ENCODE measurements around the gene ZNF473. TPM values are rescaled to one million over a fixed set of nuclear protein-coding genes. Genes with fewer than 3 reads are reported as not detected.

The ZNF473 gene
- total RNA-seq, 1 experiment from 2014 or later, result 13.4 TPM

DNA sequence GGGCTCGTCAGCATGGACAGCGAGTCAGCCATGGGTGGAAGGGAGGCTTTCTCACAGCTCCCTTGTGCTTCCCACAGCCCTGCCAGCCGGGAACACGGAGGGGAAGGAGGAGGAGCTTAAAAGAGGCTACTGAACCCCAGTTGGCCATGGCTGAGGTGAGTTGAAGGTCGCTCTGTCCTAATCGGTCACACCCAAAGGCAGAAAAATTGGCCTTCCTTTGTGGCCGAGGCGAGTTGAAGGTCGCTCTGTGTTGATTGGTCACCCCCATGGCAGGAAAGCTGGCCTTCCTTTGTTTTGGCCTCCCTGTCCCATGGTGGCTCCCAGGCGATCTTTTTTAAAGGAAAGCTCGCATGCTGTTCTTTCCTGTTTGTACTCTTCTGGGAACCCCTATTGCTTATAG, 5.1 kb downstream of the ZNF473 start:
- no peak for DNase-seq (ENCODE audit: unreplicated experiment)
- H3K27ac Mint-ChIP-seq (ENCODE audit: low read depth, unreplicated experiment), result no peak overlapping the region
- intact Hi-C loops (cut with micrococcal nuclease), result no loop called here
- no peaks in the 10 kb centered on the region for H3K27me3 Mint-ChIP-seq (ENCODE audit: insufficient read depth, unreplicated experiment)
- no peak overlapping the region for H3K4me3 Mint-ChIP-seq (ENCODE audit: unreplicated experiment)
- POLR2A ChIA-PET, result no interaction called here
- no TSS peak for BruUV-seq (replicated peaks)
- H3K36me3 Mint-ChIP-seq (ENCODE audit: insufficient read depth, unreplicated experiment), result peaks cover 29% of the 10 kb centered on the region
- TF ChIP-seq, protein P1, sequence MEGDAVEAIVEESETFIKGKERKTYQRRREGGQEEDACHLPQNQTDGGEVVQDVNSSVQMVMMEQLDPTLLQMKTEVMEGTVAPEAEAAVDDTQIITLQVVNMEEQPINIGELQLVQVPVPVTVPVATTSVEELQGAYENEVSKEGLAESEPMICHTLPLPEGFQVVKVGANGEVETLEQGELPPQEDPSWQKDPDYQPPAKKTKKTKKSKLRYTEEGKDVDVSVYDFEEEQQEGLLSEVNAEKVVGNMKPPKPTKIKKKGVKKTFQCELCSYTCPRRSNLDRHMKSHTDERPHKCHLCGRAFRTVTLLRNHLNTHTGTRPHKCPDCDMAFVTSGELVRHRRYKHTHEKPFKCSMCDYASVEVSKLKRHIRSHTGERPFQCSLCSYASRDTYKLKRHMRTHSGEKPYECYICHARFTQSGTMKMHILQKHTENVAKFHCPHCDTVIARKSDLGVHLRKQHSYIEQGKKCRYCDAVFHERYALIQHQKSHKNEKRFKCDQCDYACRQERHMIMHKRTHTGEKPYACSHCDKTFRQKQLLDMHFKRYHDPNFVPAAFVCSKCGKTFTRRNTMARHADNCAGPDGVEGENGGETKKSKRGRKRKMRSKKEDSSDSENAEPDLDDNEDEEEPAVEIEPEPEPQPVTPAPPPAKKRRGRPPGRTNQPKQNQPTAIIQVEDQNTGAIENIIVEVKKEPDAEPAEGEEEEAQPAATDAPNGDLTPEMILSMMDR (IDR thresholded peaks at IDR 0.05; ENCODE audit: unreplicated experiment), result no peak
- H3K4me1 Mint-ChIP-seq (ENCODE audit: insufficient read depth, unreplicated experiment), result peaks cover 2% of the 10 kb centered on the region
- peaks cover 9% of the 10 kb centered on the region for H3K9me3 Mint-ChIP-seq (ENCODE audit: unreplicated experiment)
- CTCF ChIA-PET, result interaction anchor here (1.6 kb wide), 1 partner anchor 17 kb away, joined by 4 read pairs; no protein-coding TSS in a partner anchor

DNA sequence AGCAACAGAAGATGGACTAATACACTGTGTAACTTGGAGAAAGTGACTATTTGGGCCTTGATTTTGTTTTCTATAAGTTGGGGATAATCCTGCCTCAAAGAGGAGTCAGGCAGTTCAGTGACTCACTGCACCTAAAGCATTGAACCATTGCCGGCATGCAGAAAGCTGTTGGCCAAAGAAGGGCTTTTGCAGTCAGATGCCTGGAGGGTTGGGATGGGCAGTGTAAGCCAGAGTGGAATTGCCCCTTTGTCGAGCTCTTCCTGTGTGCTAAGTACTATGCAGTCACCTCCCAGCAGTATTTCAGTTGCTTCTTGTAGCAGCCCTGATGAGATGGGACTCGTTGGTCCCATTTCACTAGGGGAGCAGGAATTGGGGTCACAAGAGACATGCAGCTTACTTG, 11.1 kb downstream of the ZNF473 start:
- Mint-ChIP-seq H3K27me3 (ENCODE audit: insufficient read depth, unreplicated experiment) (no peaks in the 10 kb centered on the region), H3K9me3 (ENCODE audit: unreplicated experiment) (peaks cover 12% of the 10 kb centered on the region), H3K36me3 (ENCODE audit: insufficient read depth, unreplicated experiment) (peaks cover 78% of the 10 kb centered on the region), H3K27ac (ENCODE audit: low read depth, unreplicated experiment) (no peak overlapping the region), H3K4me1 (ENCODE audit: insufficient read depth, unreplicated experiment) (no peaks in the 10 kb centered on the region), H3K4me3 (ENCODE audit: unreplicated experiment) (no peak overlapping the region)
- no peak for DNase-seq (ENCODE audit: unreplicated experiment)
- POLR2A ChIA-PET, result no interaction called here
- TF ChIP-seq, protein P1 (IDR thresholded peaks at IDR 0.05; ENCODE audit: unreplicated experiment), result no peak
- no TSS peak for BruUV-seq (replicated peaks)
- CTCF ChIA-PET, result interaction anchor here (0.6 to 2.5 kb wide), 2 partner anchors 10 to 75 kb away, joined by 3 to 11 read pairs; no protein-coding TSS in a partner anchor
- intact Hi-C loops (cut with micrococcal nuclease), result no loop called here

DNA sequence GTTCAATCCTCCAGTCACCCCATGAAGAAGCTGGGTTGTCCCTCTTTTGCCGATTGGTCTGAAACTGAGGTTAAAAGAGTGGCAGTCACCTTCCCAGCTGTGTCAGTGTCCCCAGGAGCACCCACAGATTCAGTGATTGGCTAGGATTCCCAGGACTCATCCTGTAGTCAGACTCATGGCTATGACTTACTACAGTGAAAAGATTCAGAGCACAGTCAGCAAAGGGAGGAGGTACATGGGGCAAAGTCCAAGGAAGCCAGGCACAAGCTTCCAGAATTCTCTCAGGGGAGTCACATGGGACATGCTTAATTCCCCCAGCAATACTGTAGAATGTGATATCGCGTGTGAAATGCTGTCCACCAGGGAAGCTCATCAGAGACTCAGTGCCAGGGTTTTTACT, 14.2 kb downstream of the ZNF473 start:
- intact Hi-C loops (cut with micrococcal nuclease), result no loop called here
- Mint-ChIP-seq H3K4me1 (ENCODE audit: insufficient read depth, unreplicated experiment) (no peaks in the 10 kb centered on the region), H3K9me3 (ENCODE audit: unreplicated experiment) (peaks cover 31% of the 10 kb centered on the region), H3K36me3 (ENCODE audit: insufficient read depth, unreplicated experiment) (peaks cover 93% of the 10 kb centered on the region), H3K4me3 (ENCODE audit: unreplicated experiment) (no peak overlapping the region), H3K27me3 (ENCODE audit: insufficient read depth, unreplicated experiment) (no peaks in the 10 kb centered on the region), H3K27ac (ENCODE audit: low read depth, unreplicated experiment) (no peak overlapping the region)
- no TSS peak for BruUV-seq (replicated peaks)
- no peak for DNase-seq (ENCODE audit: unreplicated experiment)
- TF ChIP-seq, protein P1 (IDR thresholded peaks at IDR 0.05; ENCODE audit: unreplicated experiment), result no peak
- POLR2A ChIA-PET, result no interaction called here
- CTCF ChIA-PET, result interaction anchor here (1.0 kb wide), 1 partner anchor 14 kb away, joined by 3 read pairs; no protein-coding TSS in a partner anchor

DNA sequence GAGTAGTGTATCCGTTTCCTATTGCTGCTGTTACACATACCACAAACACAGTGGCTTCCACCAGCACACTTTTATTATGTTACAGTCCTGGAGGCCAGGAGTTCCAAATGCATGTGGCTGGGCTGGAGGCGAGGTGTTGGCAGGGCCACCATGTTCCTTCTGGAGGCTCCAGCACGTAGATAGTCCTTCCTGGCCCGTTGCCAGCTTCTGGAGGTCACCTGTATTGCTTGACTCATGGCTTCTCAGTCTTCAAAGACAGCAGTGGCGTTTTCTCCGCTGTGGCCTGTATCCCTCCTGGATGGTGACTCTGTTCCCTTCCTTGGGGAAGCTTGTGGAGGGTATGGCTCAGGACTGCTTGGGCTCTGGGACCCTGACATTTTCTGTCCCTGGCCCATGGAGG, 15.2 kb downstream of the ZNF473 start:
- no peak for DNase-seq (ENCODE audit: unreplicated experiment)
- Mint-ChIP-seq H3K4me3 (ENCODE audit: unreplicated experiment) (no peak overlapping the region), H3K36me3 (ENCODE audit: insufficient read depth, unreplicated experiment) (peaks cover 95% of the 10 kb centered on the region), H3K27me3 (ENCODE audit: insufficient read depth, unreplicated experiment) (no peaks in the 10 kb centered on the region), H3K9me3 (ENCODE audit: unreplicated experiment) (peaks cover 40% of the 10 kb centered on the region), H3K4me1 (ENCODE audit: insufficient read depth, unreplicated experiment) (no peaks in the 10 kb centered on the region), H3K27ac (ENCODE audit: low read depth, unreplicated experiment) (no peak overlapping the region)
- ChIA-PET POLR2A (no interaction called here), CTCF (no interaction called here)
- TF ChIP-seq, protein P1 (IDR thresholded peaks at IDR 0.05; ENCODE audit: unreplicated experiment), result no peak
- intact Hi-C loops (cut with micrococcal nuclease), result no loop called here
- BruUV-seq (replicated peaks), result no TSS peak

Measured in MCF 10A (cell line).